HL-60 (cell line): ENCODE measurements around the gene MASP1.

Experiments used
- DNase-seq, 2 experiments: peaks; one replicate each; pipeline ENCODE4 v3.0.0-alpha.2; 2010 to 2020; ENCODE audit warnings: low read depth in 1 of 2, low spot score in 1 of 2
- H3K27ac ChIP-seq: fragments of 250-450 bp; sonication (Bioruptor Pico); replicated peaks from 2 replicates; pipeline ENCODE4 v1.5.1; 2020; ENCODE audit warnings: mild to moderate bottlenecking, moderate library complexity
- H3K27me3 ChIP-seq: fragments of 250-450 bp; sonication (Bioruptor Pico); 2 replicates; pipeline ENCODE4 v1.5.1; 2021; ENCODE audit warnings: mild to moderate bottlenecking, moderate library complexity; ENCODE audit not compliant: insufficient read depth, poor library complexity, severe bottlenecking
- H3K4me3 ChIP-seq: replicated peaks from 2 replicates; pipeline ENCODE4 v1.5.1; 2011; ENCODE audit warnings: mild to moderate bottlenecking, control low read depth, low read length; ENCODE audit not compliant: insufficient read depth
- CTCF ChIP-seq: IDR thresholded peaks from one replicate; pipeline ENCODE4 v1.5.1; 2011; ENCODE audit warnings: low read length, control low read depth, inconsistent platforms; ENCODE audit not compliant: insufficient read depth
- GABPA ChIP-seq: IDR thresholded peaks from 2 replicates; pipeline ENCODE4 v1.6.1; 2012; ENCODE audit warnings: low read depth
- POLR2AphosphoS5 ChIP-seq: IDR thresholded peaks from 2 replicates; pipeline ENCODE4 v1.6.1; 2012; ENCODE audit warnings: low read depth
- REST ChIP-seq: IDR thresholded peaks from 2 replicates; pipeline ENCODE4 v1.6.1; 2012; ENCODE audit warnings: low read depth; ENCODE audit not compliant: insufficient replicate concordance
- SPI1 ChIP-seq: IDR thresholded peaks from 2 replicates; pipeline ENCODE4 v1.6.1; 2012; ENCODE audit warnings: low read depth, mild to moderate bottlenecking, borderline replicate concordance

Gene MASP1

GRCh38 chr3:187212705-187213104 lies 78.8 kb downstream of the MASP1 start:
- peaks cover 2% of the 10 kb centered on the region for H3K27me3 ChIP-seq
- TF ChIP-seq GABPA (no peak), REST (no peak), CTCF (no peak), POLR2AphosphoS5 (no peak), SPI1 (no peak)
- H3K4me3 ChIP-seq: no peak overlapping the region
- DNase-seq: no peak
- H3K27ac ChIP-seq: no peak overlapping the region

GRCh38 chr3:187212196-187212545 lies 79.4 kb downstream of the MASP1 start:
- Histone ChIP-seq H3K4me3 (no peak overlapping the region), H3K27me3 (peaks cover under 1% of the 10 kb centered on the region), H3K27ac (no peak overlapping the region)
- TF ChIP-seq REST (no peak), SPI1 (no peak), POLR2AphosphoS5 (no peak), CTCF (no peak), GABPA (no peak)
- DNase-seq: no peak

DNA sequence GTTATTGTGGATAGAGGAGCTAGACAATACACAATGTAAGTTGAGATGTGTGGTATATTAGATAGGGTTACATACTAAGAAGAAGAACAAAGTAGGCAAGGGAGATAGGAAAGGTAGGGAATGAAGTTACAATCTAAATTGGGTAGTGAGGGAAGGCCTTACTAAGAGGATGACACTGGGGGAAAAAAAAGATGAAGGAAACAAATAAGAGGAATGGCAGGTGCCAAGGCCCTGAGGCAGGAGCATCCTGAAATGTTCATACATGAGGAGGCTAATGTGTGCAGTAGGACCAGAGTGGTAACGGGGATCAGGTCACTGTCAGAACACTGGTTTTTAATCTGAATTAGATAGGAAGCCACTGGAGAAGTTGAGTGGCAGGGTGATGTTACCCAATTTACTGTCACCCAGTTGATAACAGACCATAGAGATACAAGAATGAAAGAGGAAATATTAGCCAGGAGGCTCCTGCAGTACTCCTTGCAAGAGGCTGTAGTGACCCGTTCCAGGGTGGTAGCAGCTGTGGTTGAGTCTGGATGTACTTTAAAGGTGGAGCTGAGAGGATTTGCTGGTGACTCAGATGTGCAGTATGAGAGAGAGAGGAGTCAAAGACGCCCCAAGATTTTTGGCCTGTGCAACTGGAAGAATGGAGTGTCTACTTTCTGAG lies 79.9 kb downstream of the MASP1 start:
- TF ChIP-seq REST (no peak), SPI1 (no peak), GABPA (no peak), POLR2AphosphoS5 (no peak), CTCF (no peak)
- no peak for DNase-seq

More for the DNA sequence above, 79.9 kb downstream of the MASP1 start:
- H3K4me3 ChIP-seq: no peak overlapping the region
- no peak overlapping the region for H3K27ac ChIP-seq
- no peaks in the 10 kb centered on the region for H3K27me3 ChIP-seq
